ENCODE data around the gene VPS13A. TPM values are rescaled to one million over a fixed set of nuclear protein-coding genes. Genes with fewer than 3 reads are reported as not detected.

The VPS13A gene
- total RNA-seq, 2 experiments from 2014 or later, result 27.0 to 44.6 TPM

- Histone ChIP-seq H3K27ac (ENCODE audit: low read depth, low read length, poor library complexity, severe bottlenecking) (no peak overlapping the region), H3K4me2 (ENCODE audit: low read length) (no peak overlapping the region), H3K9me2 (ENCODE audit: insufficient read depth, low read length) (no peaks in the 10 kb centered on the region), H3K79me2 (ENCODE audit: insufficient read depth, low read depth, low read length) (no peaks in the 10 kb centered on the region), H3K36me3 (ENCODE audit: insufficient read depth, low read length) (no peaks in the 10 kb centered on the region), H3K4me3 (ENCODE audit: low read depth, low read length, poor library complexity, severe bottlenecking) (no peak overlapping the region), H4K20me1 (ENCODE audit: insufficient read depth, low read length) (no peaks in the 10 kb centered on the region), H2AFZ (ENCODE audit: low read length) (no peak overlapping the region), H3K9me3 (ENCODE audit: low read length) (no peaks in the 10 kb centered on the region), H3K4me1 (ENCODE audit: insufficient read depth, low read length, poor library complexity, severe bottlenecking) (no peaks in the 10 kb centered on the region)
- no peak for DNase-seq (ENCODE audit: low spot score)
- POLR2A ChIA-PET, result interaction anchor here (0.6 to 0.9 kb wide), 2 partner anchors 416 to 1507 kb away, joined by 3 to 4 read pairs; no protein-coding TSS in a partner anchor
- no TSS peak for BruUV-seq (replicated peaks)
- CTCF ChIA-PET (ENCODE audit: unreplicated experiment), result no interaction called here
- TF ChIP-seq CTCF (conservative IDR thresholded peaks at IDR 0.05; ENCODE audit: low read length), result no peak
- no peak for TF ChIP-seq EZH2phosphoT487 (IDR thresholded peaks at IDR 0.05; ENCODE audit: borderline replicate concordance, low read depth, low read length)
- intact Hi-C loops (cut with micrococcal nuclease; ENCODE audit: unreplicated experiment), result no loop called here
These were observed 247.7 kb downstream of the VPS13A start for GRCh38 chr9:77424993-77425392.

- H3K36me3 ChIP-seq (ENCODE audit: insufficient read depth, low read length), result no peaks in the 10 kb centered on the region
- no peak overlapping the region for H3K27ac ChIP-seq (ENCODE audit: low read depth, low read length, poor library complexity, severe bottlenecking)
- no TSS peak for BruUV-seq (replicated peaks)
- TF ChIP-seq CTCF (conservative IDR thresholded peaks at IDR 0.05; ENCODE audit: low read length), result no peak
- TF ChIP-seq EZH2phosphoT487 (IDR thresholded peaks at IDR 0.05; ENCODE audit: borderline replicate concordance, low read depth, low read length), result no peak
- H3K4me2 ChIP-seq (ENCODE audit: low read length), result no peak overlapping the region
- ChIA-PET POLR2A (interaction anchor here (0.6 kb wide), 1 partner anchor 146 kb away, joined by 5 read pairs; no protein-coding TSS in a partner anchor), CTCF (ENCODE audit: unreplicated experiment) (no interaction called here)
- no peak overlapping the region for H3K4me3 ChIP-seq (ENCODE audit: low read depth, low read length, poor library complexity, severe bottlenecking)
- H3K4me1 ChIP-seq (ENCODE audit: insufficient read depth, low read length, poor library complexity, severe bottlenecking), result no peaks in the 10 kb centered on the region
- no peaks in the 10 kb centered on the region for H3K79me2 ChIP-seq (ENCODE audit: insufficient read depth, low read depth, low read length)
- H3K9me2 ChIP-seq (ENCODE audit: insufficient read depth, low read length), result no peaks in the 10 kb centered on the region
- no peaks in the 10 kb centered on the region for H4K20me1 ChIP-seq (ENCODE audit: insufficient read depth, low read length)
- H3K9me3 ChIP-seq (ENCODE audit: low read length), result no peaks in the 10 kb centered on the region
- DNase-seq (ENCODE audit: low spot score), result no peak
- intact Hi-C loops (cut with micrococcal nuclease; ENCODE audit: unreplicated experiment), result no loop called here
- no peak overlapping the region for H2AFZ ChIP-seq (ENCODE audit: low read length)
These were observed 249.4 kb downstream of the VPS13A start for GRCh38 chr9:77426712-77427111.

DNA sequence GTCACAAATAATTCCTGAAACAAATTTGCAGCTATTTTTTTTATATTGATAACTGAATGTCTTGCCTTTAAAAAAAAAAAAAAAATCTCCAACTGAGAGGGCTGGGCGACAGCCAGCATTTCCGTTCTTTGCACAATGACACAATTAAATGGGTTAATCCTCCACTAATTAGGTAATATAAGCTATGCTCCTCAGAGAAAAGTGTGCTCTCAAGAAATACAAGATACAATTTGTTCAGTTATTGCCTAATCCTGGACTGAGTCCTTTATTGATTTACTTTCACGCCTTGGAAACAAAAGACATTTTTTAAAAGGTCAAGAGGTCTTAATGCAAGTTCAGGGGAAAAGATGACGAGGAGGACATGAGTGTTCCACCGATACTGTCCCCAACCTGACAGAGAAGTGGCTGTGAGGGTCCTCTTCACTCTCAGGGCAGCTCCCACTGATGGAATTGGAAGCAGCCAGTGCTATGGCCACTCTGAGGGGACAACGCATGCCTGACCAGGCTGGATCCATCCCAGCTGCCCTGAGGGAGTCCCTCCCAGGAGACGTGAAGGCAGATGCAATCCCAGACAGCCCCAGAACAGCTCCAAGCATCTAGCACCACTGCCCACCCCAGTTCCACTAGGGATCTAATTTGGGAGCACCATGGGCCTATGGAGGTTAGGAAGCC lies 250.1 kb downstream of the VPS13A start:
- POLR2A ChIA-PET, result interaction anchor here (0.7 kb wide), 2 partner anchors 265 to 1167 kb away, joined by 3 read pairs; no protein-coding TSS in a partner anchor
- CTCF ChIA-PET (ENCODE audit: unreplicated experiment), result no interaction called here
- H3K79me2 ChIP-seq (ENCODE audit: insufficient read depth, low read depth, low read length), result no peaks in the 10 kb centered on the region
- no peak overlapping the region for H3K4me2 ChIP-seq (ENCODE audit: low read length)
- no TSS peak for BruUV-seq (replicated peaks)
- H2AFZ ChIP-seq (ENCODE audit: low read length), result no peak overlapping the region
- intact Hi-C loops (cut with micrococcal nuclease; ENCODE audit: unreplicated experiment), result no loop called here
- no peak overlapping the region for H3K4me3 ChIP-seq (ENCODE audit: low read depth, low read length, poor library complexity, severe bottlenecking)
- no peaks in the 10 kb centered on the region for H4K20me1 ChIP-seq (ENCODE audit: insufficient read depth, low read length)
- no peak overlapping the region for H3K27ac ChIP-seq (ENCODE audit: low read depth, low read length, poor library complexity, severe bottlenecking)
- H3K36me3 ChIP-seq (ENCODE audit: insufficient read depth, low read length), result no peaks in the 10 kb centered on the region
- no peaks in the 10 kb centered on the region for H3K4me1 ChIP-seq (ENCODE audit: insufficient read depth, low read length, poor library complexity, severe bottlenecking)
- DNase-seq (ENCODE audit: low spot score), result no peak
- H3K9me3 ChIP-seq (ENCODE audit: low read length), result no peaks in the 10 kb centered on the region
- H3K9me2 ChIP-seq (ENCODE audit: insufficient read depth, low read length), result no peaks in the 10 kb centered on the region
- TF ChIP-seq EZH2phosphoT487 (IDR thresholded peaks at IDR 0.05; ENCODE audit: borderline replicate concordance, low read depth, low read length), result no peak
- no peak for TF ChIP-seq CTCF (conservative IDR thresholded peaks at IDR 0.05; ENCODE audit: low read length)
